OCI-LY7 (cell line): ENCODE measurements around the gene DENND1A.

Experiments
- EZH2phosphoT487 ChIP-seq: fragments of 200-600 bp; sonication (generic); IDR thresholded peaks from 2 replicates; pipeline ENCODE4 v1.6.1; 2018; ENCODE audit warnings: low read depth, borderline replicate concordance, mild to moderate bottlenecking, mixed run types, antibody characterized with exemption, low read length, moderate library complexity, mixed read lengths
- TF ChIP-seq, protein P1 (sequence below): fragments of 200-600 bp; sonication (generic); conservative IDR thresholded peaks from 2 replicates; pipeline ENCODE4 v1.5.1; 2014; ENCODE audit warnings: mild to moderate bottlenecking, antibody characterized with exemption, low read length, moderate library complexity, mixed read lengths

DNA sequence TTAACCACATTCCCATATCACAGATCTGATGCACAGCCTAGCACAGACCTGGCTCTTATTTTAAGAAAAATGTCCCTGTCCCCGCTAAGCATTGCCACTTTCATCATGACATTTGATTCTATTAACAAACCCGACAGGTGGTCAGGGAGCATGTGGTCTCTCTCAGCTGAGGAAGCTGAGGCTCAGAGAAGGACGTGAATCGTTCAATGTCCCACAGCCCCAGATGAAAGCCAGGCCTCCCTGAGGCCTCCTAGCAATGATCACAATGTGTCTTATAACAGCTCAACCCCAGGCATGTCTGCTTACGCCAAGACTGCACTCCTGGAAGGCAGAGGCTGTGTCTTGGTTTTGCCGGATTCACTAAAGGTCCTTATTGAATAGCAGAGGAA, 584.4 kb downstream of the DENND1A start:
- TF ChIP-seq, protein P1, sequence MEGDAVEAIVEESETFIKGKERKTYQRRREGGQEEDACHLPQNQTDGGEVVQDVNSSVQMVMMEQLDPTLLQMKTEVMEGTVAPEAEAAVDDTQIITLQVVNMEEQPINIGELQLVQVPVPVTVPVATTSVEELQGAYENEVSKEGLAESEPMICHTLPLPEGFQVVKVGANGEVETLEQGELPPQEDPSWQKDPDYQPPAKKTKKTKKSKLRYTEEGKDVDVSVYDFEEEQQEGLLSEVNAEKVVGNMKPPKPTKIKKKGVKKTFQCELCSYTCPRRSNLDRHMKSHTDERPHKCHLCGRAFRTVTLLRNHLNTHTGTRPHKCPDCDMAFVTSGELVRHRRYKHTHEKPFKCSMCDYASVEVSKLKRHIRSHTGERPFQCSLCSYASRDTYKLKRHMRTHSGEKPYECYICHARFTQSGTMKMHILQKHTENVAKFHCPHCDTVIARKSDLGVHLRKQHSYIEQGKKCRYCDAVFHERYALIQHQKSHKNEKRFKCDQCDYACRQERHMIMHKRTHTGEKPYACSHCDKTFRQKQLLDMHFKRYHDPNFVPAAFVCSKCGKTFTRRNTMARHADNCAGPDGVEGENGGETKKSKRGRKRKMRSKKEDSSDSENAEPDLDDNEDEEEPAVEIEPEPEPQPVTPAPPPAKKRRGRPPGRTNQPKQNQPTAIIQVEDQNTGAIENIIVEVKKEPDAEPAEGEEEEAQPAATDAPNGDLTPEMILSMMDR, result no peak
- no peak for TF ChIP-seq EZH2phosphoT487
